HG02852 (cell line): Measurements from ENCODE around the gene FCGR3A.

Experiments used
- ATAC-seq: cut with Tn5 transposase; IDR thresholded peaks from one replicate; pipeline ENCODE4 v1.9.1; 2021; ENCODE audit warnings: mild to moderate bottlenecking, moderate library complexity; ENCODE audit not compliant: unreplicated experiment

The FCGR3A gene

DNA sequence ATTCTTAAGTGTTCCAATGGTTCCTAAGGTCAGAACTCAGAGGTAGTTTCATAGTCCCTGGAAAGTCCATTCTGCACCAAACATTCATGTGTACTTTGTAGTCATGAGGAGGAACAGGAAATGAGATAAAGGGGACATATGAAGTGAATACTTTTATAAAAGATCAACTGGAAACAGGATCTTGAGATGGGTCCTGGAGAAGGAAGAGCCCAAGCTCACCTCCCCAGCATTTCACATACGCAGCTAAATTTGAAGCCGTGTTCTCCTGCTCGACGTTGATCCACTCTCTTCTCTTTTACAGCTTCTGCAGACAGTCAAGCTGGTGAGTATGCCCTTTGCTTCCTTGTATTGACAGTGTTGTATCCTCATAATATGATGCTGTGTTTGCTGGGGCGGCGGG, 43.9 kb downstream of the FCGR3A start:
- ATAC-seq = no peak

DNA sequence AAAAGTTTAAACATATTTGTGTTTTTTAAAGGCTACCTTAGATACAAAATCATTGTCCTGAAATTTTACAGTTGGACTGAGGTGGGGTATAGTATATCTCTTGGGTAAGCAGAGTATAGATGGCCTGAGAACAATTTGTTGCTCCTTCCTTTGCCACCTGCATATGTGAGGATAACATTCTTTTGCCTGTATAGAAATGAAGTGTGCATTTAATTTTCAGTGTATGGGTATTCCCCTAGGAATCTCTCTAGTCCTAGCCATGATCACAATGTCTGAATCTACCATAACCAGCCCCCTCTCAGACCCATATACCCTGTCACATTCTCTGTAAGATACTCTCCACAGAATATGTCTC, 46.2 kb downstream of the FCGR3A start:
- ATAC-seq = no peak

DNA sequence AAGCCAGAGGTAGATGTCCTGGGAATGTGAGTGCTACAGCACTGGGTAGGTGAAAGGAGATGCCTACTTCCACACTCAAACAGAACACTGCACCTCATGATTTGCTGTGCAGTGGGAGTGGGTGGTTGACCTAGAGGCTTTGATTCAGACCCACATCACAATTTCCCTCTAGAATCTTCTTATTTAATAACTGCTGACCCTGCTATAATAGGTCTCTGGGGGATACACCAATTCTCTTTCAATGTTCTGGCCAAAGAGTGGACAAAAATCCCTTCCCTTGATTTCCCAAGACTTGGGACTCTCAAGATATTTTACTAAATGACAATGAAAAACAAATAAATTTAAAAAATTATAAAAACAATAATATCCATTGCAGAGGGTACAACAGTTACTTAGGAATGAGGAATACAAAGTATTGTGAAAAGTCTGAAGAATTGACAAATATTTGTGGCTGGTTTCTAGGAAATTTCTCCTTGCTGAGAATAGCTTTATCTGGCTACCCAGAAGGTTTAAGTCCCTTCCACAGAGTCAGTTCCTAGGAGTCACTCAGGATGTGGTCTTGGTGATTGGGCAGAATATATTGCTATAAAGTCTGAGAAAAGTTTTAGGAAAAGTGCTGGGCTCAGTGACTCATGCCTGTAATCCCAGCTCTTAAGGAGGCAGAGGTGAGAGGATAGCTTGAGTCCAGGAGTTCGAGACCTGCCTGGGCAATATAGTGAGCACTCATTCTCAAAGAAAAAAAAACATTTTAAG, 46.8 kb downstream of the FCGR3A start:
- no peak for ATAC-seq

DNA sequence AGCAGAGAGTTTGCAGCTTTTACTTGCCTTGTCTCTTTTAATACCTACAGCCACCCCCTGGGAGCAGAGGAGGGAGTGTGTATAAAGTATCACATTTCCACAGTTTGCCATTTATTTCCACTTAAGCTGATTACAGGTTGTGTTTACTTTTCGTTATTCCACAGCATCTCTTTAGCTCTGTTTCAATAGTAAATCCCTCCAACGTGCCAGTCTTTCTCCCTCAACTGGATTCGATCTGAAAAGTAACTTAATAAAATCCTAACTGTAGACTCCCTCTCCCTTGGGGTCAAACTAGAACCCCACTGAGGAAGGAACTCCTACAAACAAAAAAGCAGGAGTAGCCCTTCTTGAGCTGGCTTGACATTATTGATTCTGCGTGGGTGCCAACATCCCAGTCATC, 47.4 kb downstream of the FCGR3A start:
- no peak for ATAC-seq

DNA sequence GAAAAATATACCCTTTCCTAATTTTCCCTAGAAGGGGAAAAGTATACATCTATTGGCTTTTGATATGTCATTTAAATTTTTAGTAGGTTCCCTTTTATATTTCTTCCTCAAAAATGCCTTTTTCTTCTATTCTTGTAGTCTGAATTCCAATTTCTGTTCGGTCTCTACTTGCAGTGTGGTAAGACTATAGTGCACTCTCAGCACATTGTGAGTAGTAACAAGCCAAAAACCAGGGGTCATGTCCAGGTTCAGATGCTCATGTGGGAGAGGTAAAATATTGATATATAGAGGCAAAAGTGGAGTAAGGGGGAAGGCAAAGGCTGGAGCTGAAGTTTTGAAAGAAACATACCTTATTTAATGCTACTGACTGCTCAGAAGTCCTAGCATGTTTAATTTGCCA, 48.4 kb downstream of the FCGR3A start:
- ATAC-seq = no peak

DNA sequence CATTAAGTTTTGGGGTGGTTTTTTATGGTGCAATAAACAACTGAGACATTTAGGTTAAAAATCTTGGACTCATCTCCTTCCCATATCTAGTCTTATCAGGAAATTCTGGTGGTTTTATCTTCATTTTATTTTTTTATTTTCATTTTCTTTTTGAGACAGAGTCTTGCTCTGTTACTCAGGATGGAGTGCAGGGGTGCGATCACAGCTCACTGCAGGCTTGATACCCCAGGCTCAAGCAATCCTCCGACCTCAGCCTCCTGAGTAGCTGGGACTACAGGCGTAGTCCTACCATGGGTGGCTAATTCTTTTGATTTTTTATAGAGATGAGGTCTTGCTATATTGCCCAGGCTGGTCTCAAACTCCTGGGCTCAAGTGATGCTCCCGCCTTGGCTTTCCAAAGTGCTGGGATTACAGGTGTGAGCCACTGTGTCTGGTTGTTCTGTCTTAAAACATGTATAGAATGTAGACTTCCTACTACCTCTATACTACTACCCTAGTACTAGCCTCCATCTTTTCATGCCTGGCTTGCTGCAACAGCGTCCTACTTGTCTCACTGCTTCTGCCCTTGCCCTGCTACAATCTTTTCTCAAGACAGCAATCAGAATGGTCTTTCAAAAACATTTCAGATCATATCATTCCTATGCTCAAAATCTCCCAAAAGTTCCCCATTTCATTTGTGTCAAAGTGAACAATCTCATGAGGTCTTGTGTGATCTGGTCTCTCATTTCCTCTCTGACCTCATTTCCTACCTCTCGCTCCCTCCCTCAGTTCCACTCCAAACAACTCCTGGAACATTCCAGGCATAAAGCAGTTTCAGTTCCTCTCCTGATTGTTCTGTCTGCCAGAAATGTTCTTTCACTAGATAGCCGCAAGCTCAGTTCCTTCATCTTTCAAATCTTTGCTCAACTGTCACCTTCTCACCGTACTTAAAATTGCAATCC, 50.2 kb downstream of the FCGR3A start:
- ATAC-seq = no peak

DNA sequence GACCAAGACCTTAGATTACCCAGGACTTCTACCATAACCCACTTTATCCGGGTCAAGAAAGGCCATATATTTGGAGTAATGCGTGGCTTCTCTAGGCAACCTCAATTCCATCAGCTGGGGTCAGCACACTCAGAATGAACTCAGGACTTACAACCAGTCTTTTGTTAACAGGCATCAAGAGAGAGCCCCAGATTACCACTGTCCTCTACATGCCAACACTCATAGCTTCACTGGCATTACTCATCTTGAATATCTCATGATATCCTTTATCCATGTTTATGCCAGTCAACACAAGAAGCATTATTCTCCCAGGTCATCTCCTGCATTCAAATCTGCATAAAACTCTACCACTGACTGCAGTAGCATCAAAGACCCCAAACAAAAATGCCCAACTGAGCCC, 51.0 kb downstream of the FCGR3A start:
- ATAC-seq = no peak

DNA sequence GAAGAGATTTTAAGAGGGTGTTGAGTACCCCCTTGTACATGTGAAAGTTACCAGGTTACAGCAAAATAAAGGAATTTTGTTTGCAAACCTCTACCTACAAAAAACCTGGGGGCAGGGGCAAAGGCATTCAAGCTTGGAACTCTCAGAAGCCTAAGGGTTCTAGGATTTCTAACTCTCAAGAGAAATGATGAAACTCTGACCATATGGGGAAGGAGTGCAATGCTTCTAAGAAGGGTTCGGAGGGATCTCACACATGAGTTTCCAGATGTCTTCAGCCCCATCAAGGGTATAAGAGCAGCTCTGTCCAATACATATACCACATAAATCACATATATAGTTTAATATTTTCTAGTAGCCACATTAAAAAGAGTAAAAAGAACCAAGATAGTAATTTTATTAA, 51.7 kb downstream of the FCGR3A start:
- no peak for ATAC-seq

DNA sequence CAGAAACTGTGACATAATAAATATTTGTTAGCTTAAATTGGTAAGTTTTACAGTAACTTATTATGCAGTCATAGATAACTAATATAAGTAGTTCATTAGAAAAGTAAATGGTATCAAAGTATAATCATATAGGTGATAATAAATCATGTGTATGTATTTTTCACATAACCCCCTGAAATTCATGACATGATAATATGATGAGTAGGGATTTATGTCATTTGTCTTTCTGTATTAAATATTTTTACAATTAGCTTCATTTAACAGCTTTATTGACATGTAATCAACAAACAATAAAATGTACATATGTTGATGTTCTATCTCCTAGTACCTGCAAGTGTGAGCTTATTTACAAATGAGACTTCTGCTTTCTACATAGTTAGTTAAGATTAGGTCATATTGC, 54.1 kb downstream of the FCGR3A start:
- ATAC-seq = no peak

DNA sequence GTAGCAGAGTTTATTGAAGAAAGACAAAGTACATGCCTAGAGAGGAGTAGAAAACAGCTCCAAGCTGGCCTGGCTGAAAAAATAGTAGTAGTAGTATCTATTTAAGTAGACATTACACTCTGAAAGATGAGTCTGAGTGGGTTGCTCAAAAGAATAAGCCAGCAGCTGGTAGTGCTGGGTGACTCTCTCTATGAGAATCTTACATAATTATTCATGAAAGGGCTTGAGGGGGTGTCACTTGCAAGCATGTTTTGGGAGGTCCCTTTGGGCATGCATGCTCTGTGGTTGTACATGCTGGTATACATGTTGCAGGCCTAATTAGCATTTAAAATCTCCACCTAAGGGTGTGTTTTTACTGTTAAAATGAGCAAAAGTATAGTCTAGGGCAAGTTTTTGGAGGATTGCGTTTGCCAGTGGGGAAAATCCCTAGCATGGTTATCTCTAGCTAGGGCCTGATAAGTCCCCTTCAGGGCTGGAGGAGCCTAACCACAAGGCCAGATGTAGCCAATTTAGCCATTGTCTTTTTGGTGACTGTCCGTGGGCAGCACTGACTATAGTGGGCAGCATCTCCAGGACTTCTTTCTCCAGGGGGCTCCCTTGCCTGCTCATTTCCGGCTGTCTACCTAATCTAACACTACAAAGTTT, 55.4 kb downstream of the FCGR3A start:
- no peak for ATAC-seq

DNA sequence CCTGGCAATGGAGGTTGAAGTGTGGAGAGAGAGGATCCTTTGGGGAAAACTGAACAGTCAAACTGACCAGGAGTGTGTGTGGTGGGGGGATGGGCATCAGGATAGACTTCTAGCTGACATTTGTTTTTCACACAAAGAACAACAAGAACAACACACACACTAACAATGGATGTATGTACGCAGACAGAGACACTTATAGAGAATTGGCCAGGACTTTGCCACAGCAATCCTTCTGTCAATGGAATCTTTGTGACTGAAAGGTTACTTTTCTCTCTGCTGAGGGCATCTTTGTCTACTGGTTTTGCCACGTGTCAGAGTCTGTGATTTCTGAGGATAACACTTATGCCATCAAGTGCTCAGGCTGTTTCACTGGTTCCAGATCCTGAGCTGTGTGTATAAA, 56.8 kb downstream of the FCGR3A start:
- no peak for ATAC-seq
